DND-41 (cell line): ENCODE results near the gene PRR30.

Source experiments
- ATAC-seq: fragments of 200-7000 bp; cut with Tn5 transposase; 3 replicates; pipeline ENCODE4 v1.9.1; 2021; ENCODE audit warnings: low read depth; ENCODE audit not compliant: insufficient read depth
- DNase-seq: peaks from one replicate; pipeline ENCODE4 v3.0.0-alpha.2; 2020
- H2AFZ ChIP-seq: 2 replicates; pipeline ENCODE4 v1.6.0; 2012; ENCODE audit warnings: low read depth, low read length
- H3K27ac ChIP-seq: 2 replicates; pipeline ENCODE4 v1.5.1; 2012; ENCODE audit warnings: low read length, inconsistent platforms
- H3K27me3 ChIP-seq: fragments of 200-600 bp; sonication (generic); 2 replicates; pipeline ENCODE4 v1.6.0; 2012; ENCODE audit warnings: low read length, mild to moderate bottlenecking, inconsistent platforms; ENCODE audit not compliant: insufficient read depth, poor library complexity
- H3K36me3 ChIP-seq: 2 replicates; pipeline ENCODE4 v1.5.1; 2012; ENCODE audit warnings: low read length, inconsistent platforms; ENCODE audit not compliant: insufficient read depth
- H3K4me1 ChIP-seq: 2 replicates; pipeline ENCODE4 v1.5.1; 2012; ENCODE audit warnings: mild to moderate bottlenecking, low read length; ENCODE audit not compliant: insufficient read depth
- H3K4me2 ChIP-seq: 2 replicates; pipeline ENCODE4 v1.6.0; 2012; ENCODE audit warnings: mild to moderate bottlenecking, moderate library complexity, low read length, inconsistent platforms; ENCODE audit not compliant: insufficient read depth
- H3K4me3 ChIP-seq, 2 experiments: fragments of 200-600 bp in 1 of 2; shearing (Covaris generic) in 1 of 2; 2 replicates each; pipeline ENCODE4 v1.5.1; 2012 to 2016; ENCODE audit warnings: inconsistent platforms in 2 of 2, low read length in 2 of 2, mild to moderate bottlenecking in 2 of 2, low read depth in 1 of 2, moderate library complexity in 1 of 2
- H3K79me2 ChIP-seq: 2 replicates; pipeline ENCODE4 v1.6.0; 2012; ENCODE audit warnings: low read length, inconsistent platforms; ENCODE audit not compliant: insufficient read depth
- H3K9ac ChIP-seq: 2 replicates; pipeline ENCODE4 v1.6.0; 2012; ENCODE audit warnings: low read depth, mild to moderate bottlenecking, inconsistent platforms, low read length, moderate library complexity
- H3K9me3 ChIP-seq: 2 replicates; pipeline ENCODE4 v1.5.1; 2012; ENCODE audit warnings: low read length, moderate library complexity, mild to moderate bottlenecking, inconsistent platforms; ENCODE audit not compliant: insufficient read depth, severe bottlenecking
- H4K20me1 ChIP-seq: 2 replicates; pipeline ENCODE4 v1.6.0; 2012; ENCODE audit warnings: low read length; ENCODE audit not compliant: insufficient read depth
- EZH2 ChIP-seq: IDR thresholded peaks from 3 replicates; pipeline ENCODE4 v1.6.1; 2012; ENCODE audit warnings: borderline replicate concordance, low read depth, mild to moderate bottlenecking, moderate library complexity, low read length, inconsistent platforms; ENCODE audit not compliant: severe bottlenecking
- TF ChIP-seq, protein P1 (sequence below): IDR thresholded peaks from 2 replicates; pipeline ENCODE4 v1.5.1; 2012; ENCODE audit warnings: borderline replicate concordance, low read length, moderate library complexity, mild to moderate bottlenecking; ENCODE audit not compliant: poor library complexity, severe bottlenecking; ENCODE audit errors: extremely low read depth

The PRR30 gene

DNA sequence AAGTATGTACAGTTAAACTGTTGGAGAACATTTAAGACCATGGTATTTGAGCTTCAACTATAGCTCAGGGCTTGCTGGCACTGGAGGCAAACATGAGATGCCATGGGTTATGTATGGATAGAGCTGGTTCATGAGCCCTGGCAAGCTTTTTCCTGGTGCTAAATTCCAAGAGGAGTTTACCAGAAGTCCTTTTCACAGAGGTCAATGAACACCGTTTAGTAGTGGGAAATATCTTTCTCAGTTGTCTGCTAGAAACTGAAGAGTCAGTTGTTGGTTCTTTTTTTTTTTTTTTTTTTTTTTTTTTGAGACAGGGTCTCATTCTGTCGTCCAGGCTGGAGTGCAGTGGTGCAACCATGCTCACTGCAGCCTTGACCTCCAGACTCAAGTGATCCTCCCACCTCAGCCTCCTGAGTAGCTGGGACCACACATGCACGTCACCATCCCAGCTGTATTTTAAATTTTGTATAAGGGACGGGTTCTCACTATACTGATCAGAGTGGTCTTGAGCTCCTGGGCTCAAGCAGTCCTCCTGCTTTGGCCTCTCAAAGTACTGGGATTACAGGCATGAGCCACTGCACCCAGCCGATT, 51.3 kb downstream of the PRR30 start:
- H3K27ac ChIP-seq: no peak overlapping the region
- H3K79me2 ChIP-seq: peaks cover 10% of the 10 kb centered on the region
- H3K27me3 ChIP-seq: no peaks in the 10 kb centered on the region
- no peak for ATAC-seq
- DNase-seq: no peak
- H2AFZ ChIP-seq: no peak overlapping the region
- H3K4me1 ChIP-seq: peaks cover 47% of the 10 kb centered on the region
- H3K9me3 ChIP-seq: no peaks in the 10 kb centered on the region
- H4K20me1 ChIP-seq: no peaks in the 10 kb centered on the region
- H3K9ac ChIP-seq: peak overlapping the region; percentile 95; the same call in 1 of the 2 replicates
- H3K36me3 ChIP-seq: no peaks in the 10 kb centered on the region
- H3K4me3 ChIP-seq: no peak overlapping the region
- TF ChIP-seq, protein P1, sequence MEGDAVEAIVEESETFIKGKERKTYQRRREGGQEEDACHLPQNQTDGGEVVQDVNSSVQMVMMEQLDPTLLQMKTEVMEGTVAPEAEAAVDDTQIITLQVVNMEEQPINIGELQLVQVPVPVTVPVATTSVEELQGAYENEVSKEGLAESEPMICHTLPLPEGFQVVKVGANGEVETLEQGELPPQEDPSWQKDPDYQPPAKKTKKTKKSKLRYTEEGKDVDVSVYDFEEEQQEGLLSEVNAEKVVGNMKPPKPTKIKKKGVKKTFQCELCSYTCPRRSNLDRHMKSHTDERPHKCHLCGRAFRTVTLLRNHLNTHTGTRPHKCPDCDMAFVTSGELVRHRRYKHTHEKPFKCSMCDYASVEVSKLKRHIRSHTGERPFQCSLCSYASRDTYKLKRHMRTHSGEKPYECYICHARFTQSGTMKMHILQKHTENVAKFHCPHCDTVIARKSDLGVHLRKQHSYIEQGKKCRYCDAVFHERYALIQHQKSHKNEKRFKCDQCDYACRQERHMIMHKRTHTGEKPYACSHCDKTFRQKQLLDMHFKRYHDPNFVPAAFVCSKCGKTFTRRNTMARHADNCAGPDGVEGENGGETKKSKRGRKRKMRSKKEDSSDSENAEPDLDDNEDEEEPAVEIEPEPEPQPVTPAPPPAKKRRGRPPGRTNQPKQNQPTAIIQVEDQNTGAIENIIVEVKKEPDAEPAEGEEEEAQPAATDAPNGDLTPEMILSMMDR: no peak
- TF ChIP-seq EZH2: no peak
- H3K4me2 ChIP-seq: peak overlapping the region; percentile 96
